T-helper 1 cell treated with Interleukin-12 subunit alpha and Interleukin-12 subunit beta and Interleukin-4 antibody, amounts not matched to agents 30 ng/mL and 1 ng/mL, for 36 hours (primary cell): ENCODE data around the gene EIF3D. TPM values are rescaled to one million over a fixed set of nuclear protein-coding genes. Genes with fewer than 3 reads are reported as not detected.

Source experiments
- intact Hi-C: fragments of 100-400 bp; cut with micrococcal nuclease; formaldehyde crosslinking; loops from one replicate; pipeline ENCODE4 v1.15.1; 2024
- total RNA-seq: library from RNA; stranded (reverse); gene quantifications from 2 replicates; pipeline ENCODE4 v1.2.3, GENCODE V29; 2022

The EIF3D gene, protein sequence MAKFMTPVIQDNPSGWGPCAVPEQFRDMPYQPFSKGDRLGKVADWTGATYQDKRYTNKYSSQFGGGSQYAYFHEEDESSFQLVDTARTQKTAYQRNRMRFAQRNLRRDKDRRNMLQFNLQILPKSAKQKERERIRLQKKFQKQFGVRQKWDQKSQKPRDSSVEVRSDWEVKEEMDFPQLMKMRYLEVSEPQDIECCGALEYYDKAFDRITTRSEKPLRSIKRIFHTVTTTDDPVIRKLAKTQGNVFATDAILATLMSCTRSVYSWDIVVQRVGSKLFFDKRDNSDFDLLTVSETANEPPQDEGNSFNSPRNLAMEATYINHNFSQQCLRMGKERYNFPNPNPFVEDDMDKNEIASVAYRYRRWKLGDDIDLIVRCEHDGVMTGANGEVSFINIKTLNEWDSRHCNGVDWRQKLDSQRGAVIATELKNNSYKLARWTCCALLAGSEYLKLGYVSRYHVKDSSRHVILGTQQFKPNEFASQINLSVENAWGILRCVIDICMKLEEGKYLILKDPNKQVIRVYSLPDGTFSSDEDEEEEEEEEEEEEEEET
- 198 and 201 TPM in 2 replicates for total RNA-seq

DNA sequence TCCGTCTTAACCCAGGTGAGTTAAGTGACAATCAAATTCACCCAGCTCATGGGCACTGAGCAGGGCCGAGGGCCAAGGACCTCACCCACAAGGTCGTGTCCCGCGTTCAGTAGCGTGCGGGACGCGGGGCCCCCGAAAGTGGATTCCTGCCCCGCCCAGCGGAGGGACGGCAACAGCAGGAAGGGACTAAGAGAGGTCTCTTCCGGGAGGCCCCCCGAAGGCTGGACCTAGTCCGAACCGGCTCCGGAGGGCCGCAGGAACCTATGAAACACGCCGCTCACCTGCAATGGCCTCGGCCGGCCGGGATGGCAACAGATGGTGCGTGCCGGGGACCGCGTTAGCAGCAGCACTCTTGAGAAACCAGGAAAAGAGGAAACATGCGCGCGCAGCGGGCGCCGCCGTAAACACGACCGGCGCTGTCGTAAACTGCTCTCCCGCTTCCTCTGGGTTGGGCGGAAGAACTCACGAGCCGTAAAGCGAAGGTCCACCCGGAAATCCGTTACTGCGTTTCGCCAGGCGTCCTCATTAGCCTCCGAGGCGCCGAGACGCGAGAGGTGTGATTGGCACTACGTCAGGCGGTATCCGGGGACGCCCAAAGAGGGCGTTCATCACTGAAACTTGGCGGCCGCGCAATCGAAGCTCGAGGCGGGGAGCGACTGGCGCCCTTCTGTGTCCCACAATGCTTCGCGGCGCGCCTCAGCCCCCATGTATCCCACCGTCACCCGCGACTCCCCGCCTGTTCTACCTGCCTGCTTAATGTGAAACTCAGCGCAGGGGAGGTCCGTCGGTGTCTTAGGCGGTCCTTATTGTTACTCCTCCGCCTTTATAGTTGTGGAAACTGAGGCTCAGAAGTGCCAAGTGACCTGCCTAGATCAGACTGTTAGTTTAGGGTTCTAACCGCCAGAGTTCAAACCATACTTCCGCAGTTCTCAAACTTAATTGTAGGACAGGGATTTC is at the start of gene EIF3D:
EIF3D (minus strand) TSS at position 372 of the 957 bp plus-strand sequence. CDS start 3,045 bp downstream, outside the sequence.
- intact Hi-C loops = loop anchor here (1.0 to 5.0 kb wide), 12 partner anchors 22 to 1320 kb away; partner anchors contain the start of genes APOL2, EIF3L, FOXRED2 and GGA1

DNA sequence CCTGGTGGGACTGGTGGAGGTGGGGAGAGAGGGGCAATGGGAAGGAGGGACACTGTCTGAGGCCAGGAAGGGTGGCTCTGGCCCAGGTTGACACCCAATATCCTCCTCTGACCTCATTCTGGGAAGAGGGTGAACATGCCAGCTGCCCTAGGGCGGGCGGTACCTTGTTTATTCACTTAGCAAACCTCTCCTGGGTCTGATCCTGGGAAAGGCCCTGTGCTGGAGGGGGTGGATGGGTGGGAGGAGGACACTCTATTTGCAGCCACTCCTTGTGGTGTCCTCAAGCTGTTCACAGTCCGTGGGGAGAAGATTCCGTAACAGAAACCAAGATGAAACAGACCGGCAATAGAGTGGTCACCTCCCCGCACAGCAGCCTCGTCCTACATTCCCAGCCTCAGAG is 49.7 kb upstream of the EIF3D start:
- intact Hi-C loops = no loop called here

DNA sequence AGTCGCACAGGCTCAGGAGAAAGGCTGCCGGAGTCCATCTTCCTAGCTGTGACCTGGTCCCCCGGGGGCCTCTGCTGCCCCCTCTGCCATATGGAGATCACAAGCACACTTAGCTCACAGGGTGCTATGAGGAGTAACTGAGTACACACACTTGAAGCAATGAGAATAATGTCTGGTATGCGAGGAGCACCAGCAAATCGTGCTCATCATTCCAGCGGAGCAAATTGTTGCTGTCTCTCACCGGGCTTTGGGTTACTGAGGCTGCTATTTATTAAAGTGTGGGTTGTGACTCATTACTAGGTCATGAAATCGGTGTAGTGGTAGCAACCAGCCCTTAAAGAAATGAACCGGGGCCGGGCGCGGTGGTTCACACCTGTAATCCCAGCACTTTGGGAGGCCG is 48.1 kb upstream of the EIF3D start:
- intact Hi-C loops = no loop called here

DNA sequence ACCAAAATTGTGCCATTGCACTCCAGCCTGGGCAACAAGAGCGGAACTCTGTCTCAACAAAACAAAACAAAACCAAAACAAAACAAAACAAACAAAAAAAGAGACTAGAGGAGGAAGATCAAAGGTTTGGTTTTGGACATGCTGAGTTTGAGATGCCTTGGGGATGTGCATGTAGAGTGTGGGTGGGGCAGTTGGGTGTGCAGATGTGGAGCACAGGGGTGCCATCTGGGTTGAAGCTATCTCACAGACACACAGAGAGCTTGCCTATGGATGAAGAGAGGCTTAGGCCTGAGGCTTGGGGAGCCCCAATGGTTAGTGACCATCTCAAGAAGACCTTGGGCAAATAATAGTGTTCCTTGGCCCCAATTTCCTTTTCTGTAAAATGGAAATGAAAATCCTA is 45.8 kb upstream of the EIF3D start:
- intact Hi-C loops = no loop called here

DNA sequence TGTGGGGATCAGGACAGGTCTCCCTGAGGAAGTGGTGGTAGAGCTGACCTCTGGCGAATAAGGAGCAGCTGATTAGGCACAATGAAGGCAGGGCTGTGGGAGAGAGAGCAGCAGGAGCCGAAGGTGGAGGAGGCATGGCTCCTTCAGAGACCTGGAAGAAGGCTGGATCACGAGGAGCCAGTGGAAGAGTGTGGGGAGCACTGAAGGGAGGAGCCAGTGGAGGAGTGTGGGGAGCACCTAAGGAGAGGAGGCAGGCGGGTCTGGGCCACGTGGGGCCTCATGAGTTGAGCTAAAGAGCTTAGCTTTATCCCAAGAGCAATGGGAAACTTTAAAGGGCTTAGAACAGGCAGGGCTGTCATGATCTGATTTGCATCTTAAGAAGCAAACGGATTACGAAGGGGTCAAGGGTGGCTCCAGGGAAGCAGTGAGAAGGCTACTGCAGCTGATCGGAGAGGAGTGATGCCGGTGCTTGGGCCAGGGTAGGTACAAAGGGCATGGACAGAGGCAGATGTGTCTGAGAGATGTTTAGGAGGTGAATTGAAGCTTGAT is 44.9 kb upstream of the EIF3D start:
- intact Hi-C loops = no loop called here

DNA sequence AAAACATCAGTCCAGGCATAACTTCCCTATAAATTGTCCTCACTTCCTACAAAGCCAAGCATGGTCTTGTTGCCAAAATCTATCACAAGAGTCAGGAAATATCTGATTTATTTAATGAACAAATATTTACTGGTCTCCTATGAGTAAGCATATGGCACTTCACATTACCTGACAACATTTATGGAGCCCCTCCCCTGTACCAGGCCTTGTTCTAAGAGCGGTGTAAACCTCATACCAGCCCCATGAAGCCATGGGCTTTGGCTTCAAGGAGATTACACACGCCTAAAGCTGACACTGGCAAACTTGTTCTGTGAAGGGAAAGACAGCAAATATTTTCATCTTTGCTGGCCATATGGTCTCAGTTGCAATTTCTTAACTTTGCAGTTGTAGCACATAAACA is 43.0 kb upstream of the EIF3D start:
- intact Hi-C loops = no loop called here

DNA sequence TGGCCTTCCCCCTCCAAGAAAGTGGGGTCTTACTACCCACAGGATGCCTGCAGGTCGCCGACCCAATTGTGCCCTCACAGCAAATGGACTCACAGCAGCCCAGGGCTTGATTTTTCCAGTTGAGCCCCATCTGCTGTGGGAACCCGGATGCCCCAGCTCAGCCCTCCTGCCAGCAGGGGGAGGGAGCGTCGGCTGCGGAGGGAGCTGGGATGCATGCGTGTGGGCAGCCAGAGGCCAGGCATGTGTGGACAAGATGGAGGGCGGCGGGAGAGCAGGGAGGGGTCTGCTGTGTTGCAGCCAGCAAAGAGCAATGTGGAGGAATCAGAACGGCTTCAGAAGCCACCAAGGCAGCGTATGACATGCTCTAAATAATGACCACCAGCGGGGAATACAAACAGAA is 41.0 kb upstream of the EIF3D start:
- intact Hi-C loops = no loop called here

DNA sequence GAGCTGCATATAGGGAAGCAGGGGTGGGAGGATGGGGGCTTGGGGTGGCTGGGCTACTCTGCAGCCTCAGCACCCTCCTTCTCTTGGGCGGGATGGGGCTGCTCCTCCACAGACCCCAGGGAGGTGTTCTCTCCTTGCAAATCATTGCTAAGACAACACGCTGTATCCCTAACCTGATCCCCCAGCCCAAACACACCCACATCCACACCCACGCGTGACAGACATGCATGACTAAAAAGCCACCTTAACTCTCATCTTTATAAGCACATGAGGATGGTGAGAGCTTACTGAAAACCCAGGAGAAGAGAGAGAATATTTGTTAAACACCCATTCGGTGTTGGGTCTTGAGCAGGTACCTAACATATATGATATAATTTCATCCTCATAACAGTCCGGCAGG is 39.9 kb upstream of the EIF3D start:
- intact Hi-C loops = no loop called here

DNA sequence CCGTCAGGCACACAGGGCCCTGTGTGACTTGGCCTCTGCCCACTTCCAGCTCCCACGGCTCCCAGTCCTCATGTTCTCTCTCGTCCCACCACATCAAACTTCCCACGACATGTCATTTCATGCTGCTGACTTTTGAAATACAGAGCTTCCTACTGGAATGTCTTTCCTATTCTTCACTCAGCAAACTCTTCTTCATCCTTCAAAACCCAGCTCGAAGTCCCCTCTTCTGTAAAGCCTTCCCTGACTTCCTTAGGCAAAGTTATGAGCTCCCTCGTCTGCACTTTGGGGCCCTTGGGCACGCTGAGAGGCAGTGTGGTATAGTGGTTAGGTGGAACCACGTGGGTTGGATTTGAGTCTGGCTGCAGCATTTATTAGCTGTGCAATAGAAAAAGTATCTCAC is 37.8 kb upstream of the EIF3D start:
- intact Hi-C loops = no loop called here

DNA sequence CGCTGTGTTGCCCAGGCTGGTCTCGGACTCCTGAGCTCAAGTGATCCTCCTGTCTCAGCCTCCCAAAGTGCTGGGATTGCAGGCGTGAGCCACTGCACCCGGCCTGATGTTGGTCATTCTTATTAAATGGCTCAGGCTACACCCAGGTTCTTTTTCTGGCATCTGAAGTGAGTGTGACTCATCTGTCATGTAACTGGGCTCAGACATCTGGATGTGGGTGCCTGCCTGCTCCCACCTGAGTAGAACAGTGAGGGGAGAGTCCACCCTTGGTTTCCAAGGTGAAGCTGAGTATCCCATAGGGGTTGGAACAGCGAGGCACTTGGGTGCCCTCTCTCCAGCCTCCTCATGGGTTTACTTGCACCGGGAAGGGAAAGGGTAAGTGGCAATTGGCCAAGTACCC is 36.7 kb upstream of the EIF3D start:
- intact Hi-C loops = no loop called here

DNA sequence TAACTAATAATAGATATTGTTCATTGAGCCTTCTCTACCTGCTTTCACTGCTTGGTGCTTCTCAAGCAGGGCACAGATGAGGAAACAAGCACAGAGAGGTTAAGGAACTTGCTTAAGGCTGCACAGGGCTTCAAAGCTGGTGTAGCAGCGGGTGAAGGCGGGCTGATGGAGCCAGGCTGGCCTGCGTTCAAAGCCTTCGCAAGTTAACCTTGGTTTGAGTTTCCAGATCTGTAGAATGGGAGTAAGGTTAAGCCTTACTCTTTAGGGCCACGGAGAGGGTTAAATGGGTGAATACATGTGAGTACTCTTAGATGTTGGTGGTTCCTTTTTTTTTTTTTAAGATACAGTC is 36.2 kb upstream of the EIF3D start:
- intact Hi-C loops = no loop called here

DNA sequence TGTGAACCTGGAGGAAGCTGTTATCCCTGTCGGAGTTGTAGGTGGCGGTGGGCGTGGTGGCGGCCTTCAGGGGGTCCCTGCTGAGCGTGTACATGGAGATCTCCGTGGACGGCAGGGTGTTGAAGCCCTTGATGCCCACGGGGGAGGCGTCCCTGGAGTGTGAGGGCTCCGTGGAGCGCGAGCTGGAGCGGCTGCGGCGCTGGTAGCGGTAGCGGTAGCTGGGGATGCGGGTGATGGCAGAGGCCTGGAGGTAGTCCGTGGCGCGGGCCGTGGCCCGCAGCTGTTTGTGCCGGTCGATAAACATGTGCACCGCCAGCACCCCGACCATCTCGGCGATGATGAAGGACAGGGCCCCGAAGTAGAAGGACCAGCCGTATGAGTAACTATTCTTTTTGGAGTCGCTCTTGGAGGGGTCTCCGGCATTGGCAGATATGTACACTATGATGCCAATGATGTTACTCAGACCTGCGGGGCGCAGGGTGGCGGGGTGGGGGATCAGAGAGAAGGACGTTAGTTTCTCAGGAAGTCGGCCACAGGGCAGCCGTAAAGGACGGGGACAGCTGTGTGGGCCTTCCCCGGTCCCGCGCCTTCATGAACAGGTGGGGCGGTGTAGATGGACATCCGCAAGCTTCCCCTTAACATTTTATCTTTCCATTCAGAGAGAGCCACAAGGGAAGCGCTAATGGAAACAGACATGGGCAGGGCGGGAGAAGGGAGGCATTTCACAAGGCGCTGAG is 35.6 kb upstream of the EIF3D start:
- intact Hi-C loops = no loop called here

DNA sequence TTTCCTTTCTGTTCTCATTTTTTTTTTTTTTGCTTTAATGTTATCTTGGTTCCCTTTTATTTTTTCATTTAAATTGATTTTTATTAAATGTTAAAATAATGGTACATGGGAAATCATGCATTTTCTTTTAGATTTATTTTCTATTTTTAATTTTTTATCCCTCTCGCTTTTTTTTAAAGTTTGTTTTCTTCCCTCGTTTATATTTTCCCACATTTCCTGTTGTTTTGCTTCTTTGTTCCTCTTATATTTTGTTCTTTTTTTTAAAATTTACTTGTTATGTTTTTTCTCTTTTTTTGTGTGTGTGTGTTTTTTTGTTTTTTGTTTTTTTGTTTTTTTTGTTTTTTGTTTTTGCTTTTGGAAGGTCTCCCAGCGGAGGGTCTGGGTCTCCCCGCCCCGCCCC is 34.9 kb upstream of the EIF3D start:
- intact Hi-C loops = no loop called here

DNA sequence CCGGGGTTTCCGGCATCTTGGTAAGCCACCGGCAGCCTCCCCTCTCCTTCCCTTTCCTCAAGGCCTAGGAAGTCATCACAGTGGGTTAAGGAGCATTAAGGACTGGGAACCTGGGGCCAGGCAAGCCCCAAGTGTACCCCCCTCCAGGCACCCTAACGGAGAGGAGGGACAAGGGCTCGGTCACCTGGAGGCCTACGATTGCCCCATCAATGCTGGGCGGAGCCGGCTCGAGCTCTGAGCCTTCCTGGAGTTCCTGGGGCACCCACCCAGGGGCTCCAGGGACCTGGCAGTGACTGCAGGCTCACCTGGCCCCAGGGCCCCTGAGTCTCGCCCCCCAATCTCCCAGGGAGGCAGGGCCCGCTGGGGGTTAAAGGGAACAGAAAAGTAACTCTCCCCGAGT is 34.5 kb upstream of the EIF3D start:
- intact Hi-C loops = no loop called here

DNA sequence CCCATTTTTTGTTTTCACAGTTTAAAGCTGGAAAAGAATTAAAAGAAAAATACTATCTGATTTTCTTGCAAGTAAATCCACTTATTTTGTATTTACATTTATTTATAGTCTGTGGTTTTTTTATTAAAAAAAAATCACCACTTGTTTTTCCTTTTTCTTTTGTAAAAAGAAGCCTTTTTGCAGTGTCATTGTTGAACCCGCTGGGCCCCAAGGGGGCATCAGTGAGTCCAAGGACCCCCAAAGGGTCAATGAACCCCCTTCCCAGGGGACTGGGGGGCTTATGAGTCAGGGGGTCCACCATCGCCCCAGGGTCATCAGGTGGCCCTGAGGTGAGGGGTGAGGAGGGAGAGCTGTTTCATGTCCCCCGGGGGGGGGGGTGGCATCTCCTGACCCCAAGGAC is 34.0 kb upstream of the EIF3D start:
- intact Hi-C loops = no loop called here

DNA sequence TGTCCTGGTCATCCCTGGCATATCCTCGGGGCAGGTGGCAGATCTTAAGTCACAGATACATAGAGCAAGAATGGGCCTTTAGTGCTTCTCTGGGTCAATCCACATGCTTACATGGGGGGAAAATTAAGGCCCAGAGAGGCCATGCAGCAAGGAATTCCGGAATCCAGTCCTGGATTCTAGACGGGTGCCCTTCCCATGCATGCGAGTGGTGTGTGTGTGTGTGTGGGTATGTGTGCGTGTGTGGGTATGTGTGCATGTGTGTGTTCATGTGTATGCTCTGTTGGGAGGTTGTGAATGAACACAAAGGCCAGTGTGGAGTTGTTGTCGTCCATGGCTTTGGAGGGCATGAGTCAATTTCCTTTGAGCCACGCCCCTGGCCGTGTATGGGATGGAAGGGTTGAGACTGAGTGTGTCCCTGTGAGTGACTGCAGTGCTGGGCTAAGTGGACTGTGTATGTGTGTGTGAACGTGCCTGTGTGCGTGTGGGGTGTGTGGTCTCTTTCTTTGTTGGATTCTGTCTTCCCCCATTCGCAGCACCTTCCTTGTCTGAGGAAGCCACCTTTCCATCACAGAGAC is 33.4 kb upstream of the EIF3D start:
- intact Hi-C loops = no loop called here

DNA sequence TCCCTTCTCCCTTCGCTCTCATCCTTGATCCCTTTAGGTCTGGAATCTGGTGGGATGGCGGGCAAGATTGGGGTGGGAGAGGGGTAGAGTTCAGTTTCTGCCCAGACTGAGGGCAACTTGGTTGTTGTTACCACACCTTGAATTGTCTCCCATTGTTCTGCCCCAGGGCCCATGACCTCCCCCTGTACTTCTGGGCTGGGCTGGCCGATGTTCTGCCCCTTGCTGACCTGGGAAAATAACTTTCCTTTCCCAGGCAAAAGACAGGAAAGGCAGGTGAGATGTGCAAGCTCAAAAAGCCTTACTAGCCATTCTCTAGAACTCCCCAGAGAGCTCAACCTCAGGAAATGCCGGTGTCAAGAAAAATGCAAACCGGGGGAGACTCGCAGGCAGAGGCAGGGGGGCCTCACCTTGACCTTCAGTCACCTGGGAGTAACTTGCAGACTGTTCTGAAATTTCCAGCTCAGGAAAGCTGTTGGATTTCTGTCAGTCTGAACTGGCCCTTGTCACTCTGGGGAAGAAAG is 32.4 kb upstream of the EIF3D start:
- intact Hi-C loops = no loop called here

DNA sequence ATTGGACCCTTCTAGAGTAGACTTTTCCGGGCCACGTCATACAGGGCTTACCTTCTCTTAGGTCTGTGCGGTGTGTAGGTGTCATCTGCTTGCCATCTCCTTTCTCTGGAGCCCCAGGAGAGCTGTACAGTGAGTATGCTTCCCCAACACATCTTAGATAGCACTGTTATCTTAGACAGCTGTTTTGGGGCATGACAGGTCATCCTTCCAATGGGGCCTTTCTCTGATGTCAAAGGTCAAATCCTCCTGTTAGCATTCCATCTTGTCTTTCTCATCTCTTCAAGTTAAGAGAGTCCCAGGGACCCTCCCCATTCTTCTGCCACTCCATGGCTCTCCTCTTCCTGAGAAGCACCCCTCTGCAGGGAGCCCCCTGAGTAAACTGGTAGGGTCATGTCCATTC is 31.0 kb upstream of the EIF3D start:
- intact Hi-C loops = no loop called here

DNA sequence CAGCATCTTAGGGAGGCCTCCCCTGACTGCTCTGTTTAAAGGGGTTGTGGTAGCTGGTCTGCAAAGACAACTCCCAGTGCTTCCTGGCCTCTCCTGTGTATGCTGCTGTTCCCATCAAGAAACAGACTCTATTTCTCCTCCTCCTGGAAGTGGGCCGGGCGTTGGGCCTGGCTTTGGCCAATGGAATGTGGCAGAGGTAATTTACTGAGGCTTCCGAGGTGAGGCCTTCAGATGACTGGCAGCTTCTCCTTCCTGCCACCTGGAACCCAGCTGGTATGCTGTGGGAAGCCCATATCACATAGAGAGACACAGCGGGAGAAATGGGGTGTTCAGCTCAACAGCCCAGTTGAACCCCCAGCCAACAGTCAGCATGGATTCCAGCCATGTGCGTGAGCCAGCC is 25.1 kb upstream of the EIF3D start:
- intact Hi-C loops = no loop called here

DNA sequence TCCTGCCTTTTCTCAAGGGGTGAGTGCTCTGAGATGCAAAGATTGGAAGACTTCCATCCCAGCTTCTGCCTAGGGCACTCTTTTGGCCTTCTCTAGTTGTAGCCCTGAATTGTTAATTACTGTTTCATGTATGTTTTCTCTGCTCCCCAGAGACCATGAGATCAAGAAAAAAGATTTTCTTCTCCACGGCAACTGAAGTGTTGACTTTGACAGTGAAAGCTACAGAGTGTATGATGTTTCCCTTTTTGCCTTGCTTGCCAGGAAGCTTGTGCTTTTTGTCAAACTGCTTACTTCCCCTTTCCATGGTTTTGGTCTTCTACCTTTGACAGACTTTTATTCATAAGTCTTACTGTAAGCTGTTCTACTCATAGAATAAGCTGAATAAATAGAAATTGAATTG is 23.3 kb upstream of the EIF3D start:
- intact Hi-C loops = no loop called here
